DOHH2 (cell line): ENCODE data around the gene SH3PXD2A.

Source experiments
- H3F3A ChIP-seq: fragments of 200-600 bp; sonication (generic), shearing (Covaris generic); 2 replicates; pipeline ENCODE4 v1.6.0; 2016; ENCODE audit warnings: antibody characterized with exemption, mild to moderate bottlenecking; ENCODE audit not compliant: control insufficient read depth, insufficient read depth
- H3K27ac ChIP-seq: fragments of 200-600 bp; sonication (generic); 2 replicates; pipeline ENCODE4 v1.5.1; 2014; ENCODE audit warnings: low read depth, mild to moderate bottlenecking, low read length, moderate library complexity
- H3K27me3 ChIP-seq: fragments of 200-600 bp; sonication (generic); 2 replicates; pipeline ENCODE4 v1.6.1; 2014; ENCODE audit warnings: mild to moderate bottlenecking, low read length, mixed read lengths; ENCODE audit not compliant: control insufficient read depth
- H3K36me3 ChIP-seq: fragments of 200-600 bp; sonication (generic); 2 replicates; pipeline ENCODE4 v1.6.1; 2014; ENCODE audit warnings: mild to moderate bottlenecking, low read length, moderate library complexity, mixed read lengths; ENCODE audit not compliant: control insufficient read depth
- H3K4me1 ChIP-seq: fragments of 200-600 bp; sonication (generic); 2 replicates; pipeline ENCODE4 v1.6.1; 2014; ENCODE audit warnings: mild to moderate bottlenecking, low read length, mixed read lengths; ENCODE audit not compliant: control insufficient read depth
- H3K4me2 ChIP-seq: fragments of 200-600 bp; sonication (generic); 2 replicates; pipeline ENCODE4 v1.6.0; 2014; ENCODE audit warnings: mild to moderate bottlenecking, low read length, moderate library complexity
- H3K4me3 ChIP-seq: fragments of 200-600 bp; sonication (generic); 2 replicates; pipeline ENCODE4 v1.5.1; 2014; ENCODE audit warnings: mild to moderate bottlenecking, low read length, mixed read lengths
- H3K79me2 ChIP-seq: fragments of 200-600 bp; sonication (generic); 2 replicates; pipeline ENCODE4 v1.6.1; 2014; ENCODE audit warnings: mild to moderate bottlenecking, low read length, mixed read lengths; ENCODE audit not compliant: control insufficient read depth
- H3K9me2 ChIP-seq: fragments of 200-600 bp; sonication (generic); replicated peaks from 2 replicates; pipeline ENCODE4 v1.6.1; 2014; ENCODE audit warnings: mild to moderate bottlenecking, low read length, mixed read lengths; ENCODE audit not compliant: control insufficient read depth
- H3K9me3 ChIP-seq: fragments of 200-600 bp; sonication (generic); 2 replicates; pipeline ENCODE4 v1.6.1; 2014; ENCODE audit warnings: antibody characterized with exemption, low read length, mixed read lengths; ENCODE audit not compliant: control insufficient read depth, insufficient read depth
- H4K20me1 ChIP-seq: fragments of 200-600 bp; sonication (generic); 2 replicates; pipeline ENCODE4 v1.6.0; 2014; ENCODE audit warnings: low read depth, mild to moderate bottlenecking, antibody characterized with exemption, low read length, moderate library complexity; ENCODE audit not compliant: control insufficient read depth, insufficient read depth
- EZH2phosphoT487 ChIP-seq: fragments of 200-600 bp; sonication (generic); IDR thresholded peaks from 2 replicates; pipeline ENCODE4 v1.6.1; 2017; ENCODE audit warnings: borderline replicate concordance, mild to moderate bottlenecking, antibody characterized with exemption, low read length, moderate library complexity, mixed read lengths
- TF ChIP-seq, protein P1 (sequence below): fragments of 200-600 bp; sonication (generic); IDR thresholded peaks from one replicate; pipeline ENCODE4 v1.5.1; 2014; ENCODE audit warnings: antibody characterized with exemption, mild to moderate bottlenecking, low read depth, low read length; ENCODE audit not compliant: poor library complexity, severe bottlenecking

Gene SH3PXD2A

DNA sequence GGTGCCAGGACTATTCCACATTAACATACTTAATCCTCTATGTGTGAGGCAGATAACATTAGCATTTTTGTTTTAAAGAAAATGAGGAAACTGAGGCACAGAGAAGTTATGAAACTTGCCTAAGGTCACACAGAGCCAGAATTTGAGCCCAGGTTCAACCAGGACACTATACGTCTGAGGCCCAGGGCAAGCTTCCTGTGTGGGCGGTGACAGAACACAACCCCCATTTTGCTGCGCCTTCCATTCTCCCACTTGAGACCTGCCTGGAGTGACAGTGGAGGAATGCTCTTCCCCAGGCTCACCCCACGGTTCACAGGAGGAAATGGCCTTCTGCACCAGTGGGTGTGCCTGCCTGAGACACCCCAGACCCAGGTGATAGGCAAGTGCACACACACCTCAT lies 164.1 kb downstream of the SH3PXD2A start:
- H3K9me3 ChIP-seq: no peaks in the 10 kb centered on the region
- H3K4me3 ChIP-seq: no peak overlapping the region
- peaks cover 45% of the 10 kb centered on the region for H3K4me1 ChIP-seq
- H3K27me3 ChIP-seq: peaks cover 21% of the 10 kb centered on the region
- peak overlapping the region; percentile 97 for H3K4me2 ChIP-seq
- no peaks in the 10 kb centered on the region for H3K79me2 ChIP-seq
- H3K27ac ChIP-seq: no peak overlapping the region
- no peaks in the 10 kb centered on the region for H3K9me2 ChIP-seq
- no peaks in the 10 kb centered on the region for H3K36me3 ChIP-seq
- no peaks in the 10 kb centered on the region for H3F3A ChIP-seq
- no peaks in the 10 kb centered on the region for H4K20me1 ChIP-seq
- no peak for TF ChIP-seq EZH2phosphoT487
- TF ChIP-seq, protein P1, sequence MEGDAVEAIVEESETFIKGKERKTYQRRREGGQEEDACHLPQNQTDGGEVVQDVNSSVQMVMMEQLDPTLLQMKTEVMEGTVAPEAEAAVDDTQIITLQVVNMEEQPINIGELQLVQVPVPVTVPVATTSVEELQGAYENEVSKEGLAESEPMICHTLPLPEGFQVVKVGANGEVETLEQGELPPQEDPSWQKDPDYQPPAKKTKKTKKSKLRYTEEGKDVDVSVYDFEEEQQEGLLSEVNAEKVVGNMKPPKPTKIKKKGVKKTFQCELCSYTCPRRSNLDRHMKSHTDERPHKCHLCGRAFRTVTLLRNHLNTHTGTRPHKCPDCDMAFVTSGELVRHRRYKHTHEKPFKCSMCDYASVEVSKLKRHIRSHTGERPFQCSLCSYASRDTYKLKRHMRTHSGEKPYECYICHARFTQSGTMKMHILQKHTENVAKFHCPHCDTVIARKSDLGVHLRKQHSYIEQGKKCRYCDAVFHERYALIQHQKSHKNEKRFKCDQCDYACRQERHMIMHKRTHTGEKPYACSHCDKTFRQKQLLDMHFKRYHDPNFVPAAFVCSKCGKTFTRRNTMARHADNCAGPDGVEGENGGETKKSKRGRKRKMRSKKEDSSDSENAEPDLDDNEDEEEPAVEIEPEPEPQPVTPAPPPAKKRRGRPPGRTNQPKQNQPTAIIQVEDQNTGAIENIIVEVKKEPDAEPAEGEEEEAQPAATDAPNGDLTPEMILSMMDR: no peak

DNA sequence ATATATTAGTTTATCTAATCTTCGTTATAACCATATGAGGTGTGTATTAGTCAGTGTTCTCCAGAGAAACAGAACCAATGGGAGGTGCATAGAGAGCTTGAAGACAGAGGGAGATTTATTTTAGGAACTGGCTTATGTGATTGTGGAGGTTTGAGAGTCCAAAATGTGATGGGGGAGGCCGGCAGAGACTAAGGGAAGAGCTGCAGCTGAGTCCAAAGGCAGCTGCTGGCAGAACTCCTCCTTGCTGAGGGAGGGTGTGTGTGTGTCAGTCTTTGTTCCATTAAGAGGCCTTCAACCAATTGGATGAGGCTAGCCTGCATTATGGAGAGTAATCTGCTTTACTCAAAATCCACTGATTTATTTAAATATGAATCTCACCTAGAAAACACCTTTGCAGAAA lies 165.1 kb downstream of the SH3PXD2A start:
- no peaks in the 10 kb centered on the region for H3K9me2 ChIP-seq
- no peak overlapping the region for H3K27ac ChIP-seq
- H3K79me2 ChIP-seq: no peaks in the 10 kb centered on the region
- H3K4me2 ChIP-seq: no peak overlapping the region
- TF ChIP-seq, protein P1: no peak
- no peak for TF ChIP-seq EZH2phosphoT487
- no peak overlapping the region for H3K4me3 ChIP-seq
- H3K9me3 ChIP-seq: no peaks in the 10 kb centered on the region
- H3F3A ChIP-seq: no peaks in the 10 kb centered on the region
- peaks cover 21% of the 10 kb centered on the region for H3K27me3 ChIP-seq
- H3K36me3 ChIP-seq: no peaks in the 10 kb centered on the region
- peaks cover 35% of the 10 kb centered on the region for H3K4me1 ChIP-seq
- H4K20me1 ChIP-seq: no peaks in the 10 kb centered on the region

DNA sequence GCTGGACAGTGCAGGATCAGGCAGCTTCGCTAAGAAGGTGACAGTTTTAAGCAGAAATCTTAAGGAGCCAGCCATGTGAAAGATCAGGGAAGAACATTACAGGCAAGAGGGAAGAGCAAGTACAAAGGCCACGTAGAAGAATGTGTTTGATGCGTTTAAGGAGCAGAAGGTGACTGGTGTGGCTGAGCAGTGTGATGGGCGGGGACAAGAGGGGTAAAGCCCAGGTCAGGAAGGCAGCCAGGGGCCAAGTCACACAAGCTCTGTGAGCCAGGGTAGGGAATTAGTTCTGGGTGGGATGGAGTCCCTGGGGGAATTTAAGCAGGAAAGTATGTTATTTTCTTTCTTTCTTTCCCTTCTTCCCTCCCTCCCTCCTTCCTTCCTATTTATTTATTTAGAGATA lies 166.9 kb downstream of the SH3PXD2A start:
- Histone ChIP-seq H3K79me2 (no peaks in the 10 kb centered on the region), H3K27me3 (peaks cover 18% of the 10 kb centered on the region), H3K4me2 (no peak overlapping the region)

More for the DNA sequence above, 166.9 kb downstream of the SH3PXD2A start:
- H3K4me3 ChIP-seq: no peak overlapping the region
- no peak for TF ChIP-seq EZH2phosphoT487
- TF ChIP-seq, protein P1: no peak
- H3K36me3 ChIP-seq: no peaks in the 10 kb centered on the region
- peaks cover 19% of the 10 kb centered on the region for H3K4me1 ChIP-seq
- no peaks in the 10 kb centered on the region for H3F3A ChIP-seq
- H3K9me3 ChIP-seq: no peaks in the 10 kb centered on the region
- H3K27ac ChIP-seq: no peak overlapping the region
- no peaks in the 10 kb centered on the region for H3K9me2 ChIP-seq
- H4K20me1 ChIP-seq: no peaks in the 10 kb centered on the region
